OCI-LY3 (cell line): Measurements from ENCODE around the gene RSPRY1.

Experiments
- H2AFZ ChIP-seq: fragments of 200-600, 300-600 bp; shearing (Covaris generic); 2 replicates; pipeline ENCODE4 v1.6.0; 2014; ENCODE audit warnings: antibody characterized with exemption, low read depth, low read length
- H3K27ac ChIP-seq: fragments of 200-600, 300-600 bp; sonication (generic); 2 replicates; pipeline ENCODE4 v1.5.1; 2014; ENCODE audit warnings: mild to moderate bottlenecking, low read length, moderate library complexity, mixed read lengths
- H3K27me3 ChIP-seq: fragments of 200-600, 300-600 bp; sonication (generic); 2 replicates; pipeline ENCODE4 v1.6.1; 2014; ENCODE audit warnings: low read depth, low read length, mixed read lengths
- H3K36me3 ChIP-seq: fragments of 200-600, 300-600 bp; sonication (generic); replicated peaks from 2 replicates; pipeline ENCODE3; 2014; ENCODE audit warnings: low read depth, low read length, mixed read lengths
- H3K4me1 ChIP-seq: fragments of 300-600, 200-600 bp; sonication (generic); 2 replicates; pipeline ENCODE4 v1.6.1; 2014; ENCODE audit warnings: low read length, mixed read lengths
- H3K4me2 ChIP-seq: fragments of 200-600, 300-600 bp; sonication (generic); 2 replicates; pipeline ENCODE4 v1.6.1; 2014; ENCODE audit warnings: low read length, mixed read lengths
- H3K4me3 ChIP-seq: fragments of 300-600, 200-600 bp; sonication (generic); 2 replicates; pipeline ENCODE4 v1.5.1; 2014; ENCODE audit warnings: antibody characterized with exemption, mild to moderate bottlenecking, low read length, moderate library complexity
- H3K79me2 ChIP-seq: fragments of 300-600, 200-600 bp; shearing (Covaris generic); 2 replicates; pipeline ENCODE4 v1.6.1; 2014; ENCODE audit warnings: mild to moderate bottlenecking, low read length, mixed read lengths
- H3K9ac ChIP-seq: fragments of 300-600, 200-600 bp; shearing (Covaris generic); 2 replicates; pipeline ENCODE4 v1.6.0; 2014; ENCODE audit warnings: mild to moderate bottlenecking, low read length, moderate library complexity
- H3K9me3 ChIP-seq: fragments of 200-600, 300-600 bp; shearing (Covaris generic); 2 replicates; pipeline ENCODE4 v1.6.1; 2014; ENCODE audit warnings: low read length, mixed read lengths; ENCODE audit not compliant: insufficient read depth
- H4K20me1 ChIP-seq: fragments of 200-600, 300-600 bp; sonication (generic); 2 replicates; pipeline ENCODE4 v1.6.1; 2016; ENCODE audit warnings: low read length, mixed read lengths; ENCODE audit not compliant: insufficient read depth
- EZH2phosphoT487 ChIP-seq: fragments of 200-600 bp; shearing (Covaris generic); IDR thresholded peaks from 2 replicates; pipeline ENCODE4 v1.6.1; 2018; ENCODE audit warnings: antibody characterized with exemption, mixed run types, low read depth
- TF ChIP-seq, protein P1 (sequence below): fragments of 200-600, 300-600 bp; sonication (generic); IDR thresholded peaks from 2 replicates; pipeline ENCODE4 v1.5.1; 2014; ENCODE audit warnings: antibody characterized with exemption, low read length, low read depth

The RSPRY1 gene

DNA sequence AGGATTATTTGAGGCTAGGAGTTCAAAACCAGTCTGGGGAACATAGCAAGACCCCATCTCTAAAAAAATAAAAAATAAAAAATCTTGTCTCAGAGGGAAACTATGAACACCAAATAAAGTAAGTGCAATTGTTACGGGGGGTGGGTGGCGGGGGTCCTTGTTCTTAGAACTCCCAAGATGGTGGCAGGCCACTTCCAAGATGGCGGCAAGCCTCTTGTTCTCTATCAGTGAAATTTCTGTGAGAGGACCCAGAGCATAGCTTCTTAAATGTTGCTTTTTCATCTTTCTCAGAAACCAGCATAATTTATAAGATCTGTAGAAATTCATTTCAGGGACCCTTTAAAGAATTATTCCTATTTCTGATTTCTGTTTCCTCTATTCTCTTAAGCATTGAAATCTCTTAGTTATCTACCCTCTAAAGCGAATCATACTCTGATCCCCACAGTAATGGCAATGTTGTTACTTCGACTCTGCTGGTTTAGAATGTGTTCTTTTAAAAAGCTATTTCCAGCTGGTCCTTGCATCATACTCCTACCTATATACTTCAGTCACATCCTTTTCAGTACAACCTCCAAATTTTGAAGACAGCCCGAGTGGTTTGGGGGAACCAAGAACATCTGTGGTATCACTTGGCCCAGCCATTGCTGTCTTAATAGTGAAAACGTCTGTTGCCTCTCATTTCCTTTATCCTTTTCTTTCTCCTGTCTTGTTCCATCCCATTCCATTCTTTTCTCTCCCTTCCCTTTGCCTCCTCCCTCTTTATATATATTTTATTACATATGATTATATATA lies 16.2 kb downstream of the RSPRY1 start:
- H3K4me3 ChIP-seq: no peak overlapping the region
- H2AFZ ChIP-seq: no peak overlapping the region
- no peaks in the 10 kb centered on the region for H4K20me1 ChIP-seq
- H3K27me3 ChIP-seq: no peaks in the 10 kb centered on the region
- peaks cover 8% of the 10 kb centered on the region; the same call in 1 of the 2 replicates for H3K79me2 ChIP-seq
- TF ChIP-seq EZH2phosphoT487: no peak
- TF ChIP-seq, protein P1, sequence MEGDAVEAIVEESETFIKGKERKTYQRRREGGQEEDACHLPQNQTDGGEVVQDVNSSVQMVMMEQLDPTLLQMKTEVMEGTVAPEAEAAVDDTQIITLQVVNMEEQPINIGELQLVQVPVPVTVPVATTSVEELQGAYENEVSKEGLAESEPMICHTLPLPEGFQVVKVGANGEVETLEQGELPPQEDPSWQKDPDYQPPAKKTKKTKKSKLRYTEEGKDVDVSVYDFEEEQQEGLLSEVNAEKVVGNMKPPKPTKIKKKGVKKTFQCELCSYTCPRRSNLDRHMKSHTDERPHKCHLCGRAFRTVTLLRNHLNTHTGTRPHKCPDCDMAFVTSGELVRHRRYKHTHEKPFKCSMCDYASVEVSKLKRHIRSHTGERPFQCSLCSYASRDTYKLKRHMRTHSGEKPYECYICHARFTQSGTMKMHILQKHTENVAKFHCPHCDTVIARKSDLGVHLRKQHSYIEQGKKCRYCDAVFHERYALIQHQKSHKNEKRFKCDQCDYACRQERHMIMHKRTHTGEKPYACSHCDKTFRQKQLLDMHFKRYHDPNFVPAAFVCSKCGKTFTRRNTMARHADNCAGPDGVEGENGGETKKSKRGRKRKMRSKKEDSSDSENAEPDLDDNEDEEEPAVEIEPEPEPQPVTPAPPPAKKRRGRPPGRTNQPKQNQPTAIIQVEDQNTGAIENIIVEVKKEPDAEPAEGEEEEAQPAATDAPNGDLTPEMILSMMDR: no peak
- H3K36me3 ChIP-seq: peaks cover 20% of the 10 kb centered on the region
- H3K4me1 ChIP-seq: no peaks in the 10 kb centered on the region
- H3K27ac ChIP-seq: no peak overlapping the region
- no peak overlapping the region for H3K4me2 ChIP-seq
- no peak overlapping the region for H3K9ac ChIP-seq
- no peaks in the 10 kb centered on the region for H3K9me3 ChIP-seq

DNA sequence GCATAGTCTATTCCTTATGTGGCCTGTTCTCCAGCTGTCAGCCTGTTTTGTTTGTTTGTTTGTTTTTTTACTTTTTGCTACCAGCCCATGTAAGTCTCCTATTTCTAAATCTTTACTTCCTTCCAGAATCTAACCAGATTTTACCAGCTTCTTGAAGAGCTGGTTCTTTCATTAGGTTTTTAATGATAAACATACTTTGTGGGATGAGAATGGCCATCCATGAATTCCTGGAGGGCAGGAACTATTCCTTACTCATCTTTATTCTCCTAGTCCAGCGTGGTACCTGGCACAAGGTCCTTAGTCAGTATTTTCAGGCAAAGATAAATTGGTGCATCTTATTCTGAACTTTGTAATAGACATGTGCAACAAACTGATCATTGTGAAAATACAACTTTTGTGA lies 17.3 kb downstream of the RSPRY1 start:
- H4K20me1 ChIP-seq: no peaks in the 10 kb centered on the region
- H3K9me3 ChIP-seq: no peaks in the 10 kb centered on the region
- no peak overlapping the region for H3K9ac ChIP-seq
- no peak overlapping the region for H3K27ac ChIP-seq
- H2AFZ ChIP-seq: no peak overlapping the region
- H3K4me2 ChIP-seq: no peak overlapping the region
- TF ChIP-seq, protein P1: no peak
- TF ChIP-seq EZH2phosphoT487: no peak
- no peak overlapping the region for H3K4me3 ChIP-seq
- H3K4me1 ChIP-seq: no peaks in the 10 kb centered on the region
- H3K36me3 ChIP-seq: peaks cover 24% of the 10 kb centered on the region
- H3K27me3 ChIP-seq: no peaks in the 10 kb centered on the region
- peaks cover 5% of the 10 kb centered on the region; the same call in 1 of the 2 replicates for H3K79me2 ChIP-seq

DNA sequence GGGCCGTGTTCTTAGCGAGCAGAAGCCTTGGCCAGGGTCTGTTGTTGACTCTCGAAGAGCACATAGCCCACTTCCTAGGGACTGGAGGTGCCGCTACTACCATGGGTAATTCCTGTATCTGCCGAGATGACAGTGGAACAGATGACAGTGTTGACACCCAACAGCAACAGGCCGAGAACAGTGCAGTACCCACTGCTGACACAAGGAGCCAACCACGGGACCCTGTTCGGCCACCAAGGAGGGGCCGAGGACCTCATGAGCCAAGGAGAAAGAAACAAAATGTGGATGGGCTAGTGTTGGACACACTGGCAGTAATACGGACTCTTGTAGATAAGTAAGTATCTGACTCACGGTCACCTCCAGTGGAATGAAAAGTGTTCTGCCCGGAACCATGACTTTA lies 18.5 kb downstream of the RSPRY1 start:
- no peaks in the 10 kb centered on the region for H4K20me1 ChIP-seq
- no peak for TF ChIP-seq EZH2phosphoT487
- TF ChIP-seq, protein P1: no peak

DNA sequence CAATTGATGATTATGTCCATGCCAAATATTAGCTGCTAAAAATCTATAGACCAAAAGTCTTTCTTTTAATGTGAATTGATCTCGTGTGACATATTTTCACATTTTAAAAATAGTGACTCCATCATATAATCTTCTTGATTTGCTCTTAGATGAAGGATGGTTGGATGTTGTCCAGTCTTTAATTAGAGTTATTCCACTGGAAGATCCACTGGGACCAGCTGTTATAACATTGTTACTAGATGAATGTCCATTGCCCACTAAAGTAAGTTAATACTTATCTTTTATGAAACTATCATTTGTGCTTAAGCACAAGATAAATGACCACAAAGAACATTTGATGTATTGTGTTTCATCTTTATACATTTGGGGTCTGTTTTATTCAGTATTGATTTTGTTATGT lies 22.8 kb downstream of the RSPRY1 start:
- H3K79me2 ChIP-seq: no peaks in the 10 kb centered on the region
- H3K9me3 ChIP-seq: no peaks in the 10 kb centered on the region
- no peak overlapping the region for H3K4me3 ChIP-seq
- H3K4me1 ChIP-seq: no peaks in the 10 kb centered on the region
- no peak overlapping the region for H3K4me2 ChIP-seq
- peaks cover 49% of the 10 kb centered on the region for H3K36me3 ChIP-seq
- H3K27me3 ChIP-seq: no peaks in the 10 kb centered on the region
- no peak overlapping the region for H2AFZ ChIP-seq
- H4K20me1 ChIP-seq: no peaks in the 10 kb centered on the region
- H3K27ac ChIP-seq: no peak overlapping the region
- TF ChIP-seq, protein P1: no peak
- no peak for TF ChIP-seq EZH2phosphoT487
- H3K9ac ChIP-seq: no peak overlapping the region

More for the DNA sequence above, 18.5 kb downstream of the RSPRY1 start:
- Histone ChIP-seq H2AFZ (no peak overlapping the region), H3K27me3 (no peaks in the 10 kb centered on the region), H3K4me3 (no peak overlapping the region), H3K9me3 (no peaks in the 10 kb centered on the region), H3K4me1 (no peaks in the 10 kb centered on the region), H3K9ac (no peak overlapping the region), H3K27ac (no peak overlapping the region), H3K79me2 (no peaks in the 10 kb centered on the region), H3K36me3 (peaks cover 27% of the 10 kb centered on the region), H3K4me2 (no peak overlapping the region)
